Hepatocyte (in vitro differentiated cells): ENCODE results near the gene WWTR1.

Experiments
- CTCF ChIP-seq: fragments of 200-600 bp; sonication (generic); IDR thresholded peaks from 2 replicates; pipeline ENCODE4 v1.5.1; 2016; ENCODE audit warnings: antibody characterized with exemption, mild to moderate bottlenecking; ENCODE audit not compliant: poor library complexity
- EZH2 ChIP-seq: fragments of 200-600 bp; sonication (generic); IDR thresholded peaks from 2 replicates; pipeline ENCODE4 v1.6.1; 2016; ENCODE audit warnings: antibody characterized with exemption, mild to moderate bottlenecking, borderline replicate concordance

- TF ChIP-seq CTCF (no peak), EZH2 (no peak)
These were observed 105.1 kb downstream of the WWTR1 start for GRCh38 chr3:149552700-149553099.
